ENCODE results near the gene PHF19. TPM values are rescaled to one million over a fixed set of nuclear protein-coding genes. Genes with fewer than 3 reads are reported as not detected.

PHF19 gene
- total and polyA plus RNA-seq, 2 experiments from 2014 or later: 16.8 to 31.0 TPM

GRCh38 chr9:120807607-120808379 is 69.2 kb downstream of the PHF19 start (continued):
- TF ChIP-seq, protein P1, sequence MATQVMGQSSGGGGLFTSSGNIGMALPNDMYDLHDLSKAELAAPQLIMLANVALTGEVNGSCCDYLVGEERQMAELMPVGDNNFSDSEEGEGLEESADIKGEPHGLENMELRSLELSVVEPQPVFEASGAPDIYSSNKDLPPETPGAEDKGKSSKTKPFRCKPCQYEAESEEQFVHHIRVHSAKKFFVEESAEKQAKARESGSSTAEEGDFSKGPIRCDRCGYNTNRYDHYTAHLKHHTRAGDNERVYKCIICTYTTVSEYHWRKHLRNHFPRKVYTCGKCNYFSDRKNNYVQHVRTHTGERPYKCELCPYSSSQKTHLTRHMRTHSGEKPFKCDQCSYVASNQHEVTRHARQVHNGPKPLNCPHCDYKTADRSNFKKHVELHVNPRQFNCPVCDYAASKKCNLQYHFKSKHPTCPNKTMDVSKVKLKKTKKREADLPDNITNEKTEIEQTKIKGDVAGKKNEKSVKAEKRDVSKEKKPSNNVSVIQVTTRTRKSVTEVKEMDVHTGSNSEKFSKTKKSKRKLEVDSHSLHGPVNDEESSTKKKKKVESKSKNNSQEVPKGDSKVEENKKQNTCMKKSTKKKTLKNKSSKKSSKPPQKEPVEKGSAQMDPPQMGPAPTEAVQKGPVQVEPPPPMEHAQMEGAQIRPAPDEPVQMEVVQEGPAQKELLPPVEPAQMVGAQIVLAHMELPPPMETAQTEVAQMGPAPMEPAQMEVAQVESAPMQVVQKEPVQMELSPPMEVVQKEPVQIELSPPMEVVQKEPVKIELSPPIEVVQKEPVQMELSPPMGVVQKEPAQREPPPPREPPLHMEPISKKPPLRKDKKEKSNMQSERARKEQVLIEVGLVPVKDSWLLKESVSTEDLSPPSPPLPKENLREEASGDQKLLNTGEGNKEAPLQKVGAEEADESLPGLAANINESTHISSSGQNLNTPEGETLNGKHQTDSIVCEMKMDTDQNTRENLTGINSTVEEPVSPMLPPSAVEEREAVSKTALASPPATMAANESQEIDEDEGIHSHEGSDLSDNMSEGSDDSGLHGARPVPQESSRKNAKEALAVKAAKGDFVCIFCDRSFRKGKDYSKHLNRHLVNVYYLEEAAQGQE (IDR thresholded peaks at IDR 0.05; ENCODE audit: unreplicated experiment): no peak
- TF ChIP-seq ZNF462 (CRISPR knock-in tag; IDR thresholded peaks at IDR 0.05) (no peak), CREB1 (CRISPR knock-in tag; IDR thresholded peaks at IDR 0.05; ENCODE audit: low read depth) (no peak), EZH2phosphoT487 (IDR thresholded peaks at IDR 0.05; ENCODE audit: unreplicated experiment) (no peak), STAT1 (IDR thresholded peaks at IDR 0.05; ENCODE audit: unreplicated experiment) (no peak), ZNF331 (CRISPR knock-in tag; IDR thresholded peaks at IDR 0.05; ENCODE audit: low read depth) (no peak)

Other genes starting within 250 kb of the PHF19 start
- 1.4 and 1.6 TPM in 2 replicates for gene MEGF9, start 162.7 kb downstream of the PHF19 start, total RNA-seq (2014; rRNA removed; shearing (Covaris generic))
- gene MEGF9, start 162.7 kb downstream of the PHF19 start, polyA plus RNA-seq (2016; fragmentation: Nextera tagmentation; extraction: Ambion mirVana): 0.87 and 0.90 TPM in 2 replicates
- 47.6 and 55.2 TPM in 2 replicates for gene FBXW2, start 83.8 kb downstream of the PHF19 start, total RNA-seq (2014; rRNA removed; shearing (Covaris generic))
- 7.4 and 10.0 TPM in 2 replicates for gene FBXW2, start 83.8 kb downstream of the PHF19 start, polyA plus RNA-seq (2016; fragmentation: Nextera tagmentation; extraction: Ambion mirVana)
- 40.5 and 49.4 TPM in 2 replicates for gene PSMD5, start 34.3 kb downstream of the PHF19 start, total RNA-seq (2014; rRNA removed; shearing (Covaris generic))
- gene PSMD5, start 34.3 kb downstream of the PHF19 start, polyA plus RNA-seq (2016; fragmentation: Nextera tagmentation; extraction: Ambion mirVana): 21.9 and 23.9 TPM in 2 replicates
- gene TRAF1, start 49.6 kb upstream of the PHF19 start, total RNA-seq (2014; rRNA removed; shearing (Covaris generic)): 1.0 and 1.4 TPM in 2 replicates
- 0.39 and 0.63 TPM in 2 replicates for gene TRAF1, start 49.6 kb upstream of the PHF19 start, polyA plus RNA-seq (2016; fragmentation: Nextera tagmentation; extraction: Ambion mirVana)
- 0.12 and 0.31 TPM in 2 replicates for gene C5, start 173.1 kb upstream of the PHF19 start, total RNA-seq (2014; rRNA removed; shearing (Covaris generic))
- 0.09 TPM in 1 of 2 replicates, not detected in the other for gene C5, start 173.1 kb upstream of the PHF19 start, polyA plus RNA-seq (2016; fragmentation: Nextera tagmentation; extraction: Ambion mirVana)
- 9.2 and 15.3 TPM in 2 replicates for gene CNTRL, start 197.8 kb upstream of the PHF19 start, total RNA-seq (2014; rRNA removed; shearing (Covaris generic))
- 6.4 and 11.7 TPM in 2 replicates for gene CNTRL, start 197.8 kb upstream of the PHF19 start, polyA plus RNA-seq (2016; fragmentation: Nextera tagmentation; extraction: Ambion mirVana)

Data from GM23338 (cell line).